OCI-M2 (cell line): Measurements from ENCODE around the gene KLHL29.

ENCODE experiments used
- DNase-seq: peaks from one replicate; lab custom pipeline; 2025; ENCODE audit not compliant: unreplicated experiment; lab: John Stamatoyannopoulos, UW

The KLHL29 gene

DNA sequence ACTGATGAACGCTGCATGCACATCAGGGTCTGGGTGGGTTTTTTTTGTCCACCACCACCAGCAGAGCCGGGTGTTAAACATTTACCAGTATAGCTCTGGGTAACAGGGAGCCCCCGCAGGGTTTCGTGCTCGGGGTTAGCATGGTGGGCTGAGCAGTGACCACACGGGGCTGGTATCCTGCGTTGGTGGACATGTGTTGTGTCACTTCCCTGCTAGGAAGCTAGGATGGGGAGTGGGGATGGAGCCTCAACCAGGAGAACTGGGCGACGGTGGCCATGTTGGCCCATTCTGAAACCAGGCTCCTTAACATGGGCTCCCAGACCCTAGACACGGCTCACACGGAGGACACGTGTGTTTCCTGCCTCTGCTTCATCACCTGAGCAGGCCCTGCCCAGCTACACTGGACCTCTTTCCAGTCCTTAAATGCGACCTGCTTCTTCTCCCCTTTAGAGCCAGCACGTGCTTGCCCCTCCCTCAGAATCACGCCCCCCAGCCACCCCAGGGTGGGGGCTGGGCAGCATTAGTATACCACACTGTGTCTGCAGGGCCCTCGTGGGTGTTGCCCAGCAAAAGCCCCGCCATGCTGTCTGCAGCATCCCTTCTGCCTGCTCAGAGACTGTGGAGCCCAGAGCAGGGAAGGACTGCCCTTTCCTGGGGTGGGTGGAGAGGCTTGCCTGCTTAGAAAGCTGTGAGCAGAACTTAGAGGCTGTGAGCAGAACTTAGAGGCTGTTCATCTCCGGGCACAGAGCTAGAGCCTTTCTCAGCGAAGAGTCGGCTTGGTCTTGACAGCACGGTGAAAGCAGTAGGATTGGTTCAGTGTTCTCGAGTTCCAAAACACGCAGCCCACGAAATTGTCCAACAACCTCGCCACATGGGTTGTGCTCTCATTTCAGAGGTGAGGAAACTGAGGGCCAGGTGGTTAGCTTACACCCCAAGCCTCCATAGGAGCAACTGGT lies 142.1 kb downstream of the KLHL29 start:
- DNase-seq: no peak

- DNase-seq: no peak
Observed at GRCh38 chr2:23528171-23528570, 143.2 kb downstream of the KLHL29 start.

GRCh38 chr2:23528690-23529089 lies 143.7 kb downstream of the KLHL29 start:
- DNase-seq: no peak

DNA sequence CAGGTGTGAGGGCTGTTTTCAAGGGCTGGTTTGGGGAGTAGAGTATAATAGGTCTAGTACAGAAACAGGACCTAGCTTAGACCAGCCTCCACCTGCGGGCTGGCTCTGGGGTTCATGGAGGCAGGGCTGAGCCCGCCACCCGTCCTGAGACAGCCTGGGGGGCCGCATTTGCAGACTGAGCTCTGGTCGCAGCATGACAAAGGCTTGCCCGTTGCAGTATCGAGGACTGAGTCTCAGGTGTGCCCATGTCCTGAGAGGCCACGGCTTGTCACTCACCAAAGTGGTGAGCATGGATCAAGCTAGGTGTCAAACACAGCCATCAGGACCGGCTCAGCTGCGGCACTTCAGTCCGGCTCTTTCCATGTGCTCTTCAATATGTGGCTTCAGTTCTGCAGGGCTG lies 144.7 kb downstream of the KLHL29 start:
- DNase-seq: no peak

DNA sequence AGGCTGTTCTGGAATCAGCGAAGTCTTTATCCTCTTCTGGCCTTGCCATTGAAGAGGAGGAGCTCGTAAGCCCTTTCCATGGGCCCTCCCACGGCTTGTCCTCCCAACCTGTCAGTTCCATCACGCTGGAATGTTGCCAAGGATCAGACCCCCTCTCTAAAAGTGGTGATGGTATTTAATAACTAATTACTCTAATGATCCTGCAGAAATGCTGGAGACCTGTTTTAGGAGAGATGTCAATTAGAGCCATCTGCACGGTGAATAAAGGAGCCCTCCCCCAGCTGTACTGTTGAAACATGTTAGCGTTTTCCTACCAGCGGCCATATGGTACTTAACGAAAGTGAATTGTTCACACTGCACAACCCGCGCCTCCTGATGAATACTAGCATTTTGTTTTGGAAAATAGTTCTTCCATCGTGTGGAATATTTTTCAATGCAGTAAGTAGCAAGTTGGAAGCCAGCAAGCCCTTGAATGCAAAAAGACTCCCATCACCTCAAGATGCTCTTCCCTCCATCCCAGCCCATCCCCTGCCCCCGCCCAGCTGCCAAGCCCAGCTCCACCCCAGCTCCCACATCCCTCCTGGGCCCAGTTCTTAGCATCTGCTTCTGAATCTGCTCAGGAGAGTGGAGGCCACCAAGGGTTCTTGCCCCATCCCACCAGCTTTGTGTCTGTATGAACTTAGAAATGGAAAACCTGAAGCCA lies 145.4 kb downstream of the KLHL29 start:
- no peak for DNase-seq

- no peak for DNase-seq
Observed at GRCh38 chr2:23530909-23531276, 145.9 kb downstream of the KLHL29 start.

DNA sequence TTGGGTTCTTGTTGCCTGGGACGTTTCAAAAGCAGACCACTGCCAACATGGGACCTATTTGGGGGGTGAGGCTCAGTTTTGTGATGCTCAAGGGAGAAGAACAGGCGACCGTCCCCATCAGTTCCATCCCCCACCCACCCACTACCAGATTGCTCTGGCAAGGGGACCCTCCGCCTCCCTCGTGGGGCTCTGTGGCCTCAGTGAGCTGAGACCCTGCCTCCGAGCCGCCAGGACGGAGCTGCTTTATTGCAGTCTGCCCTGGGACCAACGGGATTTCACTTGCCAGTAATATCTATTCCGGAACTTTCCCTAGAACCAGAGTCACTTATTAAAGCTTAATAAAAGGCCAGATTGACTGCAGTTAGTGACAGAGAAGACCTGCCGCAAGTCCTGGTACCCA lies 146.3 kb downstream of the KLHL29 start:
- no peak for DNase-seq

- no peak for DNase-seq
Observed at GRCh38 chr2:23531881-23532280, 146.9 kb downstream of the KLHL29 start.

- DNase-seq: no peak
Observed at GRCh38 chr2:23532391-23533337, 147.7 kb downstream of the KLHL29 start.

DNA sequence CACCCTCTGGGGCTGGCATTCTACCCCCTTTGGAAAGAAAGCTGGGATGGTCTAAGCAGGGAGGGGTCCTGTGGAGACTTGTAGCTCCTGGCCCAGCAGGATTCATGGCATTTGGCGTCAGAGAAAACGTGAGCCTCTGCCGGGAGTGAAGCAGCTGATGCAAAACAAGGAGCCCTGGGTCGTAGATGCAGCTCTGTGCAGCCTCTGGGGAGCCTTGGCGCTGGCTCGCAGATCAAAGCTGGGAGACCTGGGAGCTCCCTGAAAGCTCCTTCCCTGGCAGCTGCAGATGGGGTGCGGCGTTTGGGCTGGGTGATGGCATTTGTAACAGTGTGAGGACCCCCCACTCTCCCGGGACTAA lies 148.3 kb downstream of the KLHL29 start:
- no peak for DNase-seq

DNA sequence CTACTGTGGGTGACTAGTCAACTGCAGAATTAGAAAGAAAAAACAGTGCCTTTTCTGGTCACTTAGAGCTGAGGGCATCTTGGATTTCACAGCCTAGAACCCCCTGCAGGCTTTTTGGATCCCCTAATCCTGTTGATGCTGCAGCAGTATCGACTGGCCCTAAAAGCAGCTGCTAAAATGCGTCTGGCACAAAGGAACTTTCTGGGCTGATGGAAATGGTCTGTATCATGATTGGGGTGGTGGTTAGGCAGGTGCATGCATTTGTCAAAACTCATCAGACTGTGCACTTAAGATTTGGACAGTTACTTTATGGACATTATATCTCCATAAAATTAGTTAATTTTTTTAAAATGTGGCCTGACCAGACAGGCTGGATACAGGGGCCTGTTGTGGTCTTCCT lies 149.8 kb downstream of the KLHL29 start:
- DNase-seq: no peak

- no peak for DNase-seq
Observed at GRCh38 chr2:23536326-23536725, 151.3 kb downstream of the KLHL29 start.

DNA sequence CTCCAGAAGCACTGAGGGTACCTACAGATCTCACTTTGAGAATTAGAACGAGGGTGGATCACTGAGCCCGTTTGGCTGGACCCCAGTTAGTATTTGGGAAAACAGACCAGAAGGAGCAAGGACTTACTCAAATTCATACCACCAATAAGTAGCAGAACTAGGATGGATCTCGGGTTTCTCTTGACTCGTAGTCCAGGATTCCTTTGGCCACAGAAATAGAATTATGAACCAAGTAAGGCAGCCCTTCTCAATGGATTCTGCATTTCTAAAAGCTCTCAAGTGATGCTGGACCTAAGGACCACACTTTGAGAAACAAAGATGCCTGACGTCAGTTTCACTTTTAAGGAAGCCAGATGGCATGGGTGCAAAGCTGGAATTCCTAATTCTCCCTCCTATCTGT lies 153.0 kb downstream of the KLHL29 start:
- no peak for DNase-seq

- DNase-seq: no peak
Observed at GRCh38 chr2:23538566-23538965, 153.6 kb downstream of the KLHL29 start.

DNA sequence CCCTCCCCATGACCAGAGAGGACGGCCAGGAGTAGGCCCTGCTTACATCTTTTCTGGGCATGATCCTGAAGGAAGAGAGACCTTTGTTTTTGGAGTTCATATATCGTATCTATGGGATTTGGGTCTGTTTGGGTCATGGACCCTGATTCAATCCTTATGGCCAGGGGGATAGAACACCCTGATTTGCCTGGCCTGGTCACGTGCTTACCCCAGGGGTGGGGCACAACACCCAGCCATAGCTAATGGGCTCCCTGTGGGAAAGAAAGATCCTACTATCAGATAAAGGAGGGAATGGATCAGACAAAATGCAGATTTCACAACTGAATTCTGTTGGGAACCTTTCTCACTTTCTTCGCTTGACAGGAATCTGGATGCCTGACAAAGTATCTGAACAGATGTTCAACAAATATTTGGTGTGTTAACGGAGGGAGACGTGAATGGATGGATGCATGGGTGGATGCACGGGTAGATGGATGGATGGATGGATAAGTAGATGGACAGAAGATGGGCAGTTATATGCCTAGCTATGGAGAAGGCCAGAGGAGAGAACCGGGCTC lies 155.9 kb downstream of the KLHL29 start:
- DNase-seq: no peak

- no peak for DNase-seq
Observed at GRCh38 chr2:23541503-23542229, 156.7 kb downstream of the KLHL29 start.

GRCh38 chr2:23542230-23542789 lies 157.3 kb downstream of the KLHL29 start:
- no peak for DNase-seq

- no peak for DNase-seq
Observed at GRCh38 chr2:23543302-23543701, 158.3 kb downstream of the KLHL29 start.

GRCh38 chr2:23543728-23544127 lies 158.7 kb downstream of the KLHL29 start:
- no peak for DNase-seq
